ENCODE measurements around the gene MSH3.

The MSH3 gene

DNA sequence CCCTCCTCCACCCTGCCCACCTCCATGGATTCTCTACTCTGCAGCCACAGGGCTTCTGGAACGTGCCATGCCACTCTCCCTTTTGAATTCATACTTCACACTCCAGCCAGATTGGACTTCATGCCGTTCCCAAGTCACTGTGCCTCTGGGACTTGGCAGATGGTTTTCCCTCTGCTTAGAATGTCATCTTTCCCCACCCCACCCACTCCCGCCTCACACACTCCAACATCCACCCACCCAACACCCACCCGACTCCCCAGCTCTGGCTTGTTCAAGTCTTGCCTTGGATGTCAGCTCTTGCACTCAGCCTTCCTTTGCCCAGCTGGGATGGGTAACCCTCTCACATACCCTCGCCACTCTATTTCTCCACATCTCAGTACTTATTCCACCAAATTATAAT, 142.4 kb downstream of the MSH3 start:
- no peak overlapping the region for H3K4me3 ChIP-seq (ENCODE audit: low read length)
- no peak overlapping the region for H3K9ac ChIP-seq (ENCODE audit: low read depth, low read length)
- H3K27ac ChIP-seq (ENCODE audit: low read depth, low read length), result no peak overlapping the region
- no peaks in the 10 kb centered on the region for H3K27me3 ChIP-seq (ENCODE audit: insufficient read depth, low read length)
- peaks cover 29% of the 10 kb centered on the region for H3K36me3 ChIP-seq (ENCODE audit: insufficient read depth, low read length)
- H3K9me3 ChIP-seq (ENCODE audit: insufficient read depth, low read depth, low read length), result no peaks in the 10 kb centered on the region
- 93% methylated on average over 5 of the region's 5 CpGs for WGBS
- no peaks in the 10 kb centered on the region; the same call in 1 of the 2 replicates for H3K4me1 ChIP-seq (ENCODE audit: insufficient read depth, low read length)

DNA sequence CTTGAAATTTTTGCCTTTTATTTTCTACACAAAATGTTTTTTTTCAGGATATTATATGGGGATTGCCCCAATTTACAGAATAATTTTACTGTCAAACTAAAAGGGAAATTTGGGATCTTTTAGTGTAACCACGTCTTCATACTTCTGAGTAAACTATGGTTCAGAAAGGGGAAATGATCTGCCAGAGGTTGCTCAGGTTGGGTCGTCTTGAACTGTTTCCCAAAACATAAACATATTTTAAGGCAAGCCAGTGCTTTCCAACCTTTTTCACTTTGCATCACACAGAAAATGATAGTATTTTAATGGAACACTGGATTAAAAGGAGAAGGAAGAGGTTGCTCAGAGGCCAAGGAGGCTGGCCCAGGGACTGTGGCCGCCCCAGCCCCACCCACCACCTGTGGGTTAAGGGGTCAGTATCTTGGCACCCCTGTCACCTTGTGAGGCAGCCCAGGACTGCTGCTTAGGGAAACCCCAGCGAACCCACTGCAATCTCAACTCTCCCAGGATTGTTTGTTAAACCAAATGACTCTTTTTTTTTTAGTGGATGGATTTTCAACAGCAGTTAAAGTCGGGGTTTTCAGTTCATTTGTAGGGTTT, 143.1 kb downstream of the MSH3 start:
- Histone ChIP-seq H3K9ac (ENCODE audit: low read depth, low read length) (no peak overlapping the region), H3K27me3 (ENCODE audit: insufficient read depth, low read length) (no peaks in the 10 kb centered on the region), H3K27ac (ENCODE audit: low read depth, low read length) (no peak overlapping the region), H3K4me3 (ENCODE audit: low read length) (no peak overlapping the region), H3K4me1 (ENCODE audit: insufficient read depth, low read length) (no peaks in the 10 kb centered on the region; the same call in 1 of the 2 replicates), H3K9me3 (ENCODE audit: insufficient read depth, low read depth, low read length) (no peaks in the 10 kb centered on the region), H3K36me3 (ENCODE audit: insufficient read depth, low read length) (peaks cover 27% of the 10 kb centered on the region)
- WGBS, result 93% methylated on average over 4 of the region's 5 CpGs

DNA sequence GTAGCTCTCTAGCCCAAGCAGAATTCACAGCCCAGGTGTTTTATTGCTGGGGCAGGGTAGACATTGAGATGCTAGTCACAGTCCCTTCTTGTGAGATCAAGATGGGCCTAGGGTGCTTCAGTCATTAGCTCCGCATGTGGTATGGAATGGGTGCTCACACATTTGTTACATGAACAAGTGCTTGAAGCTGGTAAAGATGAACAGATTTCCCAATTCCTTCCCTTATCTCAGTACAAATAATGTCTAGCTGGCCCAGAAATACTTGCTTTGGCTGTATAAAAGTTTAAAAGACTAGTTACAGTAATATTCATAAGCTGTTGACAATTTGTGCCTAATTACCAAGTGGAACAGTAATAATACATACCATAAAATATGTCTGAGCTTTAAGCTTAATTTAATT, 143.7 kb downstream of the MSH3 start:
- Histone ChIP-seq H3K27me3 (ENCODE audit: insufficient read depth, low read length) (no peaks in the 10 kb centered on the region), H3K27ac (ENCODE audit: low read depth, low read length) (no peak overlapping the region), H3K9me3 (ENCODE audit: insufficient read depth, low read depth, low read length) (no peaks in the 10 kb centered on the region), H3K36me3 (ENCODE audit: insufficient read depth, low read length) (peaks cover 23% of the 10 kb centered on the region), H3K4me1 (ENCODE audit: insufficient read depth, low read length) (no peaks in the 10 kb centered on the region; the same call in 1 of the 2 replicates), H3K4me3 (ENCODE audit: low read length) (no peak overlapping the region), H3K9ac (ENCODE audit: low read depth, low read length) (no peak overlapping the region)
- WGBS, result 80% methylated on average over 1 of the region's 1 CpG

DNA sequence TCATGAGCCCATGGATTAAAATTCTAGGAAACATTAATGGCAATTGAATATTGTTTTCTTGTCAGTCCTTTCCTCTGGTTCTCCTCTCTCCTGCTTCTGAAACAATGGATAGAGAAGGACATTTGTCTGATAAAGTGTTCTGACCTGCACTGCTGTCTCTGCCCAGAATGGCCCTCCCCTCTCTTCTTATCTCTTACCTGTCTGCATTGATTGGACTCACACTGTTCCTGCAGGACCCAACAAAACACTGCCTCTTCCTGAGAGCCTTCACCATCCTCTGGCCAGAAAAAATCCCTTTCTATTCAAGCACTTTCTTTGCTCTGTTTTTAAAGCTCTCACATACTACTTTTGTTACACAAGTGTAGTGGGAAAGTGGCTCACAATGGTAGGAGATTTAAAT, 144.2 kb downstream of the MSH3 start:
- H3K4me3 ChIP-seq (ENCODE audit: low read length), result no peak overlapping the region
- H3K36me3 ChIP-seq (ENCODE audit: insufficient read depth, low read length), result peaks cover 22% of the 10 kb centered on the region
- H3K27me3 ChIP-seq (ENCODE audit: insufficient read depth, low read length), result no peaks in the 10 kb centered on the region
- no peak overlapping the region for H3K27ac ChIP-seq (ENCODE audit: low read depth, low read length)
- H3K4me1 ChIP-seq (ENCODE audit: insufficient read depth, low read length), result no peaks in the 10 kb centered on the region; the same call in 1 of the 2 replicates
- H3K9ac ChIP-seq (ENCODE audit: low read depth, low read length), result no peak overlapping the region
- H3K9me3 ChIP-seq (ENCODE audit: insufficient read depth, low read depth, low read length), result no peaks in the 10 kb centered on the region

DNA sequence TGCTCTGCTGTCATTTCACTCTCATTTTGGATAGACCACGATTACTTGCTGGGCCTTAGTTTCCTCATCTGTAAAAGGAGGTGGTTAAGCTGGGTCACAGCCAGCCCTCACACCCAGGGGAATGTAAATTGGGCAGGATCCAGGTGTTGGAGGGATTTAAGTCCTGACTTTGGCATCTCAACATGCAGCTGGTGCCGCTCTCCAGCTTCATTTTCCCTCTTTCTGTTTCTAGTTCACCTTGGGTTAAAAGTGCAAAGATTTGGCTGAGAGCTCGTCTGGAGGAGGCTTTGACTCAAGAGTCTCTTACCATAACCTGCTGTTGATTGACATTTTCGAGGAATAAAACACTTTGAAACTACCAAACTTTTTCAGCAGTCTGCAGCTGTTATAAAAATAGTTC, 144.6 kb downstream of the MSH3 start:
- no peak overlapping the region for H3K27ac ChIP-seq (ENCODE audit: low read depth, low read length)
- 92% methylated on average over 4 of the region's 4 CpGs for WGBS

DNA sequence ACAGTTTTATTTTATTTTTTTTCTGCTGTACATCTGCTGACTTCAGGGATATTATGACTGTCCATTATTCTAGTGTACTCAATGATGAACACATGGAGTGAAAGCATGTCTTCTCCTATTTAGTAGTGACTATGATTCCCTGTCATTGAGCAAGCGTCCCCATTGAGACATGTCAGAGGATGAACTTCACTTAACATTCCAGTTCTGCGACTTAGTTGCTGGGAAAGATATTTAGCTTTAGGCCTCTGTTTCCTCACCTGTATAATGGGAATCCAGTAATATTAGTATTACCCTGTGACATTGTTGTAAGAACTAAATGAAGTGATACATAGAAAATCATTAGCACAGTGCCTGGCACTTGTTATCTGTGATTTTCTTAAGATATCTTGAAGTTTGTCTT, 145.1 kb downstream of the MSH3 start:
- 100% methylated on average over 2 of the region's 2 CpGs for WGBS
- Histone ChIP-seq H3K27me3 (ENCODE audit: insufficient read depth, low read length) (no peaks in the 10 kb centered on the region), H3K9ac (ENCODE audit: low read depth, low read length) (no peak overlapping the region), H3K36me3 (ENCODE audit: insufficient read depth, low read length) (peaks cover 20% of the 10 kb centered on the region; the same call in 1 of the 2 replicates), H3K27ac (ENCODE audit: low read depth, low read length) (no peak overlapping the region), H3K4me3 (ENCODE audit: low read length) (no peak overlapping the region), H3K4me1 (ENCODE audit: insufficient read depth, low read length) (no peaks in the 10 kb centered on the region), H3K9me3 (ENCODE audit: insufficient read depth, low read depth, low read length) (no peaks in the 10 kb centered on the region)

More for the DNA sequence above, 144.6 kb downstream of the MSH3 start:
- Histone ChIP-seq H3K9ac (ENCODE audit: low read depth, low read length) (no peak overlapping the region), H3K4me3 (ENCODE audit: low read length) (no peak overlapping the region), H3K36me3 (ENCODE audit: insufficient read depth, low read length) (peaks cover 22% of the 10 kb centered on the region; the same call in 1 of the 2 replicates), H3K9me3 (ENCODE audit: insufficient read depth, low read depth, low read length) (no peaks in the 10 kb centered on the region), H3K27me3 (ENCODE audit: insufficient read depth, low read length) (no peaks in the 10 kb centered on the region), H3K4me1 (ENCODE audit: insufficient read depth, low read length) (no peaks in the 10 kb centered on the region)

DNA sequence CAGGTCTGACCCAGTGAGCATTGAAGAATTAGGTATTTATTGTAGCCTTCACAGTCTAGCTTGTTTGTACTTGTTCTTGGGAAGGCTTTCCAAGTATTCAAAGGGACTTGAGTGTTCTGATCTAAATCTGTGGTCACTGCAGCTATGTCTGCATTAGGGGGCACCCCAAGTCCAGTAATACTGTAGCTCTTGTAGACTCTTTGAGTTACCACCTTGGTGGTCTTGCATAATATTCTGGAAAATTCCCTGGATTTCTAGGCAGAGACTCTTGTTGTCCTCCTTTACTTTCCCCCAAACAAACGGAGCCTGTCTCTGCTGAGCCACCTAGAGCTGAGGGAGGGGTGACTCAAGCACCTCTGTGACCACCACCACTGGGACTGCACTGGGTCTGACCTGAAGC, 149.9 kb downstream of the MSH3 start:
- no peak overlapping the region for H3K4me3 ChIP-seq (ENCODE audit: low read length)

DNA sequence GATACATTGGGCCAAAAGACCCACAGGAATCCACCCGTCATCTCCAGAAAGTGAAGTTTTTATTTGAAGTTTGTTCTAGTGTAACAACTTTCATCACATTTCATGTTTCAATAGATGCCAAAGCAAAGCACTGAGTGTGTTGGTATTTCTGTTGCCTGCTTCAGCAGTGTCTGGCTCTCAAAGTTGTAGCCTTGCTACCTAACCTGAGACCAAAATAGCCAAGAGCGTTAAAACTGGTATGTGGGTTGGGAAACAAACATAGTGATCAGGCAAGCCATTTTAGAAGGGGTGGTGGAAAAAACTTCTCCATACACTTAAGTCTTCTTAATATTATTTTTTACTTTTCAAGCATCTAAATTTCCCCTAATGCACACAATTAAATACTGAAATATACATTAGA, 150.6 kb downstream of the MSH3 start:
- Histone ChIP-seq H3K4me1 (ENCODE audit: insufficient read depth, low read length) (no peaks in the 10 kb centered on the region), H3K27ac (ENCODE audit: low read depth, low read length) (no peak overlapping the region), H3K36me3 (ENCODE audit: insufficient read depth, low read length) (peaks cover 7% of the 10 kb centered on the region; the same call in 1 of the 2 replicates), H3K4me3 (ENCODE audit: low read length) (no peak overlapping the region), H3K27me3 (ENCODE audit: insufficient read depth, low read length) (no peaks in the 10 kb centered on the region), H3K9ac (ENCODE audit: low read depth, low read length) (no peak overlapping the region), H3K9me3 (ENCODE audit: insufficient read depth, low read depth, low read length) (no peaks in the 10 kb centered on the region)
- WGBS, result 100% methylated on average over 1 of the region's 2 CpGs

More for the DNA sequence above, 149.9 kb downstream of the MSH3 start:
- WGBS, result 85% methylated on average over 1 of the region's 1 CpG
- H3K9me3 ChIP-seq (ENCODE audit: insufficient read depth, low read depth, low read length), result no peaks in the 10 kb centered on the region
- H3K36me3 ChIP-seq (ENCODE audit: insufficient read depth, low read length), result peaks cover 7% of the 10 kb centered on the region; the same call in 1 of the 2 replicates
- H3K27ac ChIP-seq (ENCODE audit: low read depth, low read length), result no peak overlapping the region
- H3K4me1 ChIP-seq (ENCODE audit: insufficient read depth, low read length), result no peaks in the 10 kb centered on the region
- no peak overlapping the region for H3K9ac ChIP-seq (ENCODE audit: low read depth, low read length)
- no peaks in the 10 kb centered on the region for H3K27me3 ChIP-seq (ENCODE audit: insufficient read depth, low read length)

DNA sequence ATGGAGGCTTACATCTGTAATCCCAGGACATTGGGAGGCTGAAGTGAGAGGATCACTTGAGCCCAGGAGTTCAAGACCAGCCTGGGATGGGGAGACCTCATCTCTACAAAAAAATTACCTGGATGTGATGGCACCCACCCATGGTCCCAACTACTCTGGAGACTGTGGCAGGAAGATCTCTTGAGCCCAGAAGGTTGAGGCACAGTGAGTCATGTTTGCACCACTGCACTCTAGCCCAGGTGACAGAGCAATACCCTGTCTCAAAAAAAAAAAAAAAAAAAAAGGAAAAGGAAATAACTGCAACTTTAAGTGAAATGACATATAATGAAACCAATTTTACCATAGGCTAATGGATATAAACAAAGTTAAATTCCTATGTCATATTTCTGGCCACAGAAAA, 152.5 kb downstream of the MSH3 start:
- Histone ChIP-seq H3K4me1 (ENCODE audit: insufficient read depth, low read length) (no peaks in the 10 kb centered on the region), H3K36me3 (ENCODE audit: insufficient read depth, low read length) (peaks cover 7% of the 10 kb centered on the region; the same call in 1 of the 2 replicates), H3K9ac (ENCODE audit: low read depth, low read length) (no peak overlapping the region), H3K27ac (ENCODE audit: low read depth, low read length) (no peak overlapping the region), H3K27me3 (ENCODE audit: insufficient read depth, low read length) (no peaks in the 10 kb centered on the region), H3K4me3 (ENCODE audit: low read length) (no peak overlapping the region), H3K9me3 (ENCODE audit: insufficient read depth, low read depth, low read length) (no peaks in the 10 kb centered on the region)

DNA sequence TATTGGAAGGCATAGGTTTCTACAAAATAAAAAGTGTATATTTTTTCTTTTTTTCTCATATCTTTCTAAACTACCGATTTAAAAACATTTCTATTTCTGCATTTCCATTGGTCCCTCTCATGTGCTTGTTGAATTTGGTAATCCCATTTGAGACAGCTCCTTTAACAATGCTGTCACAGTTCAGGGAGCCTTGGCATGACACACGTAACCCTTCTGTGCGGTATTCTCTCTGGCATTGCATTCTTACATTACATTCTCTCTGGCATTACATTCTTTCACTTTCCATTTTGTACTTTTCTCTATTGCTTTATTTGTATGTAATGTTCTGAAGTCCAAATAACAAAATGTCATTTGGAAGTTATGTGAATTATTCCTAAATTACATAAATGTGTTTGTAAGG, 155.0 kb downstream of the MSH3 start:
- no peak overlapping the region for H3K9ac ChIP-seq (ENCODE audit: low read depth, low read length)
- no peaks in the 10 kb centered on the region for H3K9me3 ChIP-seq (ENCODE audit: insufficient read depth, low read depth, low read length)
- H3K4me1 ChIP-seq (ENCODE audit: insufficient read depth, low read length), result no peaks in the 10 kb centered on the region
- H3K27me3 ChIP-seq (ENCODE audit: insufficient read depth, low read length), result no peaks in the 10 kb centered on the region
- 98% methylated on average over 3 of the region's 3 CpGs for WGBS
- no peak overlapping the region for H3K4me3 ChIP-seq (ENCODE audit: low read length)
- no peak overlapping the region for H3K27ac ChIP-seq (ENCODE audit: low read depth, low read length)
- peaks cover 7% of the 10 kb centered on the region; the same call in 1 of the 2 replicates for H3K36me3 ChIP-seq (ENCODE audit: insufficient read depth, low read length)

DNA sequence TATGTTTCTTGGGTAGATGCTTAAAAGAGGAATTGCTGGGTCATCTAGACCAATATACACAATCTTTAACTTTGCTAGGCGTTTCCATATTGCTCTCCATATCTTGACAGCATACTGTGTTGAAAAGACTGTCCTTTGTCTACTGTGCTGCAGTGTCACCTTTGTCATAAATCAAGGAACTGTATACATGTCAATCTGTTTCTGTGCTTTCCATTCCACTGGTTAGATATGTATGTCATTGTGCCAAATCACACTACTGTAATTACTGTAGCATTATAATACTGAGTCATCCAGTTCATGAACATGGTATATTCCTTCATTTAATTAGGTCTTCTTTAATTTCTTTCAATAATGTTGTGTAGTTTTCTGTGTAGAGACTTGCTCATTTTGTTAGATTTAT, 156.0 kb downstream of the MSH3 start:
- H3K27ac ChIP-seq (ENCODE audit: low read depth, low read length), result no peak overlapping the region
- H3K4me3 ChIP-seq (ENCODE audit: low read length), result no peak overlapping the region
- H3K9ac ChIP-seq (ENCODE audit: low read depth, low read length), result no peak overlapping the region
- no peaks in the 10 kb centered on the region for H3K27me3 ChIP-seq (ENCODE audit: insufficient read depth, low read length)
- peaks cover 17% of the 10 kb centered on the region for H3K36me3 ChIP-seq (ENCODE audit: insufficient read depth, low read length)
- 100% methylated on average over 1 of the region's 1 CpG for WGBS
- H3K9me3 ChIP-seq (ENCODE audit: insufficient read depth, low read depth, low read length), result no peaks in the 10 kb centered on the region
- H3K4me1 ChIP-seq (ENCODE audit: insufficient read depth, low read length), result no peaks in the 10 kb centered on the region

DNA sequence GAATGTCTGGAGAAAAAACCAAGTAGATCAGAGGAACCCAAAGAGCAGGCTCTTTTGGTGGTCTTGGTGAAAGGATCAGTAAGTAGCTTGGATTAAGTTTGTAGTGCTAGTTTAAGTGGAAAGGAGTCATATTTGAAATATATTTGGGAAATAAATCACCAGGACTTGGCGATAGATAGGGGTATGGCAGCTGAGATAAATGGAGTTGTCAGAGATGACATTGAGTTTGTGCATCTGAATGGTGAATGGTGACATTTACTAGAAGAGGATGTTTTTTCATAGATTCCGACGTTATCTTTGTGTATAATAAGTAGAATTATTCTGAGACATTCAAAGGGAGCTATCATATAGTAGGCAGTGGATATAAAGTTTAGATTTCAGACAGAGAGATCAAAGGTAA, 162.1 kb downstream of the MSH3 start:
- Histone ChIP-seq H3K27me3 (ENCODE audit: insufficient read depth, low read length) (no peaks in the 10 kb centered on the region), H3K9ac (ENCODE audit: low read depth, low read length) (no peak overlapping the region), H3K36me3 (ENCODE audit: insufficient read depth, low read length) (peaks cover 20% of the 10 kb centered on the region), H3K4me3 (ENCODE audit: low read length) (no peak overlapping the region), H3K4me1 (ENCODE audit: insufficient read depth, low read length) (no peaks in the 10 kb centered on the region), H3K27ac (ENCODE audit: low read depth, low read length) (no peak overlapping the region), H3K9me3 (ENCODE audit: insufficient read depth, low read depth, low read length) (no peaks in the 10 kb centered on the region)
- WGBS, result 93% methylated on average over 3 of the region's 3 CpGs
